Mucosa of stomach (tissue), 1 donor: ENCODE results near the gene XYLT1.

Experiments
- H3K27me3 ChIP-seq: one replicate; pipeline ENCODE4 v1.7.0; 2013; ENCODE audit warnings: mild to moderate bottlenecking, low read length; ENCODE audit not compliant: control insufficient read depth, insufficient read depth
- H3K36me3 ChIP-seq: one replicate; pipeline ENCODE4 v1.7.0; 2013; ENCODE audit warnings: low read length; ENCODE audit not compliant: control insufficient read depth, insufficient read depth
- H3K4me1 ChIP-seq: one replicate; pipeline ENCODE4 v1.7.0; 2013; ENCODE audit warnings: mild to moderate bottlenecking, low read length; ENCODE audit not compliant: control insufficient read depth, insufficient read depth
- H3K4me3 ChIP-seq: one replicate; pipeline ENCODE4 v1.7.0; 2013; ENCODE audit warnings: low read length
- H3K9ac ChIP-seq: one replicate; pipeline ENCODE4 v1.7.0; 2013; ENCODE audit warnings: mild to moderate bottlenecking, low read length, moderate library complexity
- H3K9me3 ChIP-seq: one replicate; pipeline ENCODE4 v1.7.0; 2013; ENCODE audit warnings: mild to moderate bottlenecking, low read length, moderate library complexity; ENCODE audit not compliant: control insufficient read depth
- donor health status: Pancreatic carcinoma.

The XYLT1 gene

GRCh38 chr16:17204206-17204605 lies 266.6 kb downstream of the XYLT1 start:
- H3K4me1 ChIP-seq, result peaks cover 15% of the 10 kb centered on the region

GRCh38 chr16:17203424-17203823 lies 267.3 kb downstream of the XYLT1 start:
- H3K36me3 ChIP-seq, result no peaks in the 10 kb centered on the region
- H3K9ac ChIP-seq, result no peak overlapping the region
- no peaks in the 10 kb centered on the region for H3K9me3 ChIP-seq
- peaks cover 15% of the 10 kb centered on the region for H3K4me1 ChIP-seq
- H3K4me3 ChIP-seq, result no peak overlapping the region
- no peaks in the 10 kb centered on the region for H3K27me3 ChIP-seq

More at GRCh38 chr16:17204206-17204605, 266.6 kb downstream of the XYLT1 start:
- no peaks in the 10 kb centered on the region for H3K9me3 ChIP-seq
- H3K36me3 ChIP-seq, result no peaks in the 10 kb centered on the region
- no peaks in the 10 kb centered on the region for H3K27me3 ChIP-seq
- H3K9ac ChIP-seq, result no peak overlapping the region
- no peak overlapping the region for H3K4me3 ChIP-seq

GRCh38 chr16:17199135-17199534 lies 271.6 kb downstream of the XYLT1 start:
- H3K9ac ChIP-seq, result no peak overlapping the region
- H3K9me3 ChIP-seq, result no peaks in the 10 kb centered on the region
- H3K4me3 ChIP-seq, result no peak overlapping the region
- no peaks in the 10 kb centered on the region for H3K27me3 ChIP-seq
- no peaks in the 10 kb centered on the region for H3K36me3 ChIP-seq
- no peaks in the 10 kb centered on the region for H3K4me1 ChIP-seq

GRCh38 chr16:17196526-17196925 lies 274.2 kb downstream of the XYLT1 start:
- Histone ChIP-seq H3K9me3 (no peaks in the 10 kb centered on the region), H3K36me3 (no peaks in the 10 kb centered on the region), H3K4me3 (no peak overlapping the region), H3K9ac (no peak overlapping the region), H3K4me1 (no peaks in the 10 kb centered on the region), H3K27me3 (no peaks in the 10 kb centered on the region)

- H3K4me1 ChIP-seq, result no peaks in the 10 kb centered on the region
- no peaks in the 10 kb centered on the region for H3K9me3 ChIP-seq
- H3K27me3 ChIP-seq, result no peaks in the 10 kb centered on the region
- H3K9ac ChIP-seq, result no peak overlapping the region
- H3K4me3 ChIP-seq, result no peak overlapping the region
- no peaks in the 10 kb centered on the region for H3K36me3 ChIP-seq
Measured at GRCh38 chr16:17194190-17194780, 276.5 kb downstream of the XYLT1 start.

- H3K9ac ChIP-seq, result no peak overlapping the region
- no peaks in the 10 kb centered on the region for H3K36me3 ChIP-seq
- H3K27me3 ChIP-seq, result no peaks in the 10 kb centered on the region
Measured at GRCh38 chr16:17193566-17194100, 277.1 kb downstream of the XYLT1 start.

GRCh38 chr16:17184026-17184425 lies 286.7 kb downstream of the XYLT1 start:
- H3K9me3 ChIP-seq, result no peaks in the 10 kb centered on the region
- no peaks in the 10 kb centered on the region for H3K36me3 ChIP-seq
- H3K27me3 ChIP-seq, result no peaks in the 10 kb centered on the region
- H3K9ac ChIP-seq, result no peak overlapping the region
- no peak overlapping the region for H3K4me3 ChIP-seq
- no peaks in the 10 kb centered on the region for H3K4me1 ChIP-seq

More at GRCh38 chr16:17193566-17194100, 277.1 kb downstream of the XYLT1 start:
- H3K9me3 ChIP-seq, result no peaks in the 10 kb centered on the region
- no peak overlapping the region for H3K4me3 ChIP-seq
- no peaks in the 10 kb centered on the region for H3K4me1 ChIP-seq

- no peaks in the 10 kb centered on the region for H3K27me3 ChIP-seq
- H3K9ac ChIP-seq, result no peak overlapping the region
- H3K36me3 ChIP-seq, result no peaks in the 10 kb centered on the region
- H3K4me1 ChIP-seq, result no peaks in the 10 kb centered on the region
- no peaks in the 10 kb centered on the region for H3K9me3 ChIP-seq
- H3K4me3 ChIP-seq, result no peak overlapping the region
Measured at GRCh38 chr16:17177959-17178905, 292.5 kb downstream of the XYLT1 start.

- Histone ChIP-seq H3K4me3 (no peak overlapping the region), H3K36me3 (no peaks in the 10 kb centered on the region), H3K9ac (no peak overlapping the region), H3K9me3 (no peaks in the 10 kb centered on the region), H3K27me3 (no peaks in the 10 kb centered on the region), H3K4me1 (no peaks in the 10 kb centered on the region)
Measured at GRCh38 chr16:17177242-17177958, 293.4 kb downstream of the XYLT1 start.

- H3K36me3 ChIP-seq, result no peaks in the 10 kb centered on the region
- H3K27me3 ChIP-seq, result no peaks in the 10 kb centered on the region
- H3K4me3 ChIP-seq, result no peak overlapping the region
- H3K4me1 ChIP-seq, result no peaks in the 10 kb centered on the region
- H3K9me3 ChIP-seq, result no peaks in the 10 kb centered on the region
- no peak overlapping the region for H3K9ac ChIP-seq
Measured at GRCh38 chr16:17176199-17176598, 294.6 kb downstream of the XYLT1 start.

- Histone ChIP-seq H3K27me3 (no peaks in the 10 kb centered on the region), H3K4me3 (no peak overlapping the region), H3K9ac (no peak overlapping the region), H3K9me3 (no peaks in the 10 kb centered on the region), H3K36me3 (no peaks in the 10 kb centered on the region), H3K4me1 (no peaks in the 10 kb centered on the region)
Measured at GRCh38 chr16:17173281-17173680, 297.5 kb downstream of the XYLT1 start.
